ENCODE measurements around the gene LRBA. TPM values are rescaled to one million over a fixed set of nuclear protein-coding genes. Genes with fewer than 3 reads are reported as not detected.
"Not testable (repeated sequence)": the region's sequence is repeated elsewhere in the genome, so short reads cannot be mapped to it uniquely, and the experiment has no call there.

The LRBA gene
- total RNA-seq, 3 donors from 2014 or later, result 26.9 to 138 (median 93.7) TPM

GRCh38 chr4:150569384-150569987, 445.6 kb downstream of the LRBA start:
- H3K27ac ChIP-seq, result no peak overlapping the region
- H3K36me3 ChIP-seq, result no peaks in the 10 kb centered on the region
- no peak for DNase-seq (ENCODE audit: low spot score in 2 of 2)
- no peak overlapping the region for H3K4me3 ChIP-seq
- H3K9me3 ChIP-seq, result no peaks in the 10 kb centered on the region
- no peak for TF ChIP-seq POLR2A (IDR thresholded peaks at IDR 0.05)
- no peak for TF ChIP-seq POLR2AphosphoS5 (IDR thresholded peaks at IDR 0.05)
- TF ChIP-seq CTCF (IDR thresholded peaks at IDR 0.05), result no peak
- intact Hi-C loops (cut with DNase I; ENCODE audit: low total_unique reads), result no loop called here
- no peaks in the 10 kb centered on the region for H3K4me1 ChIP-seq
- H3K27me3 ChIP-seq, result no peaks in the 10 kb centered on the region

- Histone ChIP-seq H3K36me3 (no peaks in the 10 kb centered on the region), H3K27me3 (no peaks in the 10 kb centered on the region), H3K4me3 (no peak overlapping the region), H3K27ac (no peak overlapping the region), H3K9me3 (peaks cover 0 to 4% of the 10 kb centered on the region in 2 donors), H3K4me1 (no peaks in the 10 kb centered on the region)
- TF ChIP-seq POLR2AphosphoS5 (IDR thresholded peaks at IDR 0.05), result no peak
- TF ChIP-seq POLR2A (IDR thresholded peaks at IDR 0.05), result no peak
- no peak for TF ChIP-seq CTCF (IDR thresholded peaks at IDR 0.05)
- intact Hi-C loops (cut with DNase I; ENCODE audit: low total_unique reads), result no loop called here
- DNase-seq (ENCODE audit: low spot score in 2 of 2), result no peak
Observed at GRCh38 chr4:150567070-150567469, 448.0 kb downstream of the LRBA start.

- H3K36me3 ChIP-seq; H3K27me3 ChIP-seq; H3K27ac ChIP-seq; H3K4me3 ChIP-seq; H3K4me1 ChIP-seq; DNase-seq (ENCODE audit: low spot score in 2 of 2); H3K9me3 ChIP-seq; intact Hi-C loops (cut with DNase I; ENCODE audit: low total_unique reads): not testable (repeated sequence)
Observed at GRCh38 chr4:150564967-150565366, 450.1 kb downstream of the LRBA start.

GRCh38 chr4:150562751-150563150, 452.3 kb downstream of the LRBA start:
- peaks cover 0 to 4% of the 10 kb centered on the region in 2 donors for H3K9me3 ChIP-seq
- intact Hi-C loops (cut with DNase I; ENCODE audit: low total_unique reads), result no loop called here
- no peak for TF ChIP-seq POLR2A (IDR thresholded peaks at IDR 0.05)
- TF ChIP-seq CTCF (IDR thresholded peaks at IDR 0.05), result no peak
- TF ChIP-seq POLR2AphosphoS5 (IDR thresholded peaks at IDR 0.05), result no peak

DNA sequence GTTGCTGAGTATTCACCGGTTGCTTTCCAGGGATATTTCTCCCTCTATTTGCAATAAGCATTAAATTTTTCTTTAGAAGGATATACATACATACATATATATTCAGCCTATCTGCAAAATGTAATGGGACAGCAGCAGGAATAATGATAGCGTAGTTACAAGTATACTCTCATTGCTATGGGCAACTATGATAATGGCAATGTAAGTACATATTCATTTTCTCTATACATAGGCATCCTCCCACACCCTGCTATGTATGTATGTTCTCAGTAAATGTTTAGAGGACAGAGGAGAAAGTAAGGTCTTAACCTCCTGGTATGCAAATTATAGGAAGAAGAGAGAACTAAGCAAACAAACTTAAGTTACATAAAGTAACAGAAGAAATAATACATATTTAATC, 452.8 kb downstream of the LRBA start:
- DNase-seq (ENCODE audit: low spot score in 2 of 2), result no peak
- Histone ChIP-seq H3K27ac (no peak overlapping the region), H3K4me3 (no peak overlapping the region), H3K9me3 (peaks cover 0 to 4% of the 10 kb centered on the region in 2 donors), H3K4me1 (no peaks in the 10 kb centered on the region), H3K27me3 (no peaks in the 10 kb centered on the region), H3K36me3 (no peaks in the 10 kb centered on the region)
- TF ChIP-seq CTCF (IDR thresholded peaks at IDR 0.05) (no peak), POLR2A (IDR thresholded peaks at IDR 0.05) (no peak), POLR2AphosphoS5 (IDR thresholded peaks at IDR 0.05) (no peak)
- intact Hi-C loops (cut with DNase I; ENCODE audit: low total_unique reads), result no loop called here

More at GRCh38 chr4:150562751-150563150, 452.3 kb downstream of the LRBA start:
- Histone ChIP-seq H3K4me1 (no peaks in the 10 kb centered on the region), H3K27ac (no peak overlapping the region), H3K36me3 (no peaks in the 10 kb centered on the region), H3K4me3 (no peak overlapping the region), H3K27me3 (no peaks in the 10 kb centered on the region)
- no peak for DNase-seq (ENCODE audit: low spot score in 2 of 2)

Data from breast epithelium (tissue), 4 donors.